ENCODE measurements around the gene PXDN.

DNA sequence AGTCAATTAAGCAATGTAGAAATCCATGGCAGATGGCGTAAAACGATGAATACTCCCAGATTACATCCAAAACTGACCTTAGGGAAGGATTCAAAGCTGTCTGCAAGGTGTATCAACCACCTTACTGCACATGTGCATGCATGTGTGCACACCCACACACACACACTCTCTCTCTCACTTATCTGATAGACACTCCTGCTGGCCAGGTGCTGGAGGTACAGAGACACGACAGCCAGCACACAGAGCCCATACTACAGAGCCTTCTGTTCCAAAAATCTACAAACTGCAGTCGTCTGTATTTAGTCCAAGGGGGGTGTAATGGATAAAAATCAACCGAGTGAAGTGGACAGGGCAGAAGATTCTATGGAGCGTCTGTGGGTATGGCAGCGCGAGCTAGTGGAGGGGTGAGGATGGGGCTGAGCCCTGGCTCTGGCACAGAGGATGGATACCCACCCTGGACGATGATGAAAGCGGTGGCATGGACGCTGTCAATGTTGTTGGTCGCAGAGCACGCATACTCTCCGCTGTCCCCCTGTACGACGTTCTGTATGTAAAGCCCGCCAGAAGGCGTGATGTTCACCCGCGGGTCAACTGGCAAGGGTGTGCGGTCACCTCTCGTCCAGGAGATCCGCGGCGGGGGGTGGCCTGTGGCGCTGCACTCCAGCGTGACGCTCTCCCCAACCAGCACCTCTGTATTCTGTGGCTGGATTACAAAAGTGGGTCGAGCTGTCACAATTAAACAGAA is 78.4 kb downstream of the PXDN start:
- TF ChIP-seq, protein P1, sequence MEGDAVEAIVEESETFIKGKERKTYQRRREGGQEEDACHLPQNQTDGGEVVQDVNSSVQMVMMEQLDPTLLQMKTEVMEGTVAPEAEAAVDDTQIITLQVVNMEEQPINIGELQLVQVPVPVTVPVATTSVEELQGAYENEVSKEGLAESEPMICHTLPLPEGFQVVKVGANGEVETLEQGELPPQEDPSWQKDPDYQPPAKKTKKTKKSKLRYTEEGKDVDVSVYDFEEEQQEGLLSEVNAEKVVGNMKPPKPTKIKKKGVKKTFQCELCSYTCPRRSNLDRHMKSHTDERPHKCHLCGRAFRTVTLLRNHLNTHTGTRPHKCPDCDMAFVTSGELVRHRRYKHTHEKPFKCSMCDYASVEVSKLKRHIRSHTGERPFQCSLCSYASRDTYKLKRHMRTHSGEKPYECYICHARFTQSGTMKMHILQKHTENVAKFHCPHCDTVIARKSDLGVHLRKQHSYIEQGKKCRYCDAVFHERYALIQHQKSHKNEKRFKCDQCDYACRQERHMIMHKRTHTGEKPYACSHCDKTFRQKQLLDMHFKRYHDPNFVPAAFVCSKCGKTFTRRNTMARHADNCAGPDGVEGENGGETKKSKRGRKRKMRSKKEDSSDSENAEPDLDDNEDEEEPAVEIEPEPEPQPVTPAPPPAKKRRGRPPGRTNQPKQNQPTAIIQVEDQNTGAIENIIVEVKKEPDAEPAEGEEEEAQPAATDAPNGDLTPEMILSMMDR (conservative IDR thresholded peaks at IDR 0.05 in 1 of 2, IDR thresholded peaks at IDR 0.05 in 1 of 2; ENCODE audit: extremely low read depth in 1 of 2, insufficient read depth in 1 of 2, low read depth in 1 of 2, low read length in 2 of 2), result no peak
- TF ChIP-seq EZH2 (IDR thresholded peaks at IDR 0.05; ENCODE audit: borderline replicate concordance, low read length), result no peak

Data from mammary epithelial cell (primary cell).